ENCODE measurements around the gene LOXL3.
"Not testable (repeated sequence)": the region's sequence is repeated elsewhere in the genome, so short reads cannot be mapped to it uniquely, and the experiment has no call there.

Gene LOXL3

DNA sequence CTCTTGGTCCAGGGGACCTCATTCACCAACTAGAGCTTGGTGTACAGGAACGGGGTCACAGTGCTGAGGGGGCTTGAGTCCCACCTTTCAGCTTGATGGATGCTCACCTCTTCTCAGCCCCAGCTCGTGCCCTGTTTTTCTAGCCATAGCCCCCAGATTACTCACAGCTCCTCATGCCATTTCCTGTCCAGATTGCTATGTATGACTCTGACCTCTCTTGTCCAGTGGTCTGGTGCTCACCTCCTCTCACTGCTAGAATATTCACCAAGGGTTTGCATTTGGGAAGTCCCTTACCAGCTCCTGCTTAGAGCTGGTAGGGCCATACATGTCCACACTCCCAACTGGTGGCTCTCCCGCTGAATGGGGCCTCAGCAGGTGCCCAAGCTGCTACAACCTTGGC is 60.2 kb downstream of the LOXL3 start:
- no peak for DNase-seq (ENCODE audit: low read depth in 1 of 2, low spot score in 1 of 2)

DNA sequence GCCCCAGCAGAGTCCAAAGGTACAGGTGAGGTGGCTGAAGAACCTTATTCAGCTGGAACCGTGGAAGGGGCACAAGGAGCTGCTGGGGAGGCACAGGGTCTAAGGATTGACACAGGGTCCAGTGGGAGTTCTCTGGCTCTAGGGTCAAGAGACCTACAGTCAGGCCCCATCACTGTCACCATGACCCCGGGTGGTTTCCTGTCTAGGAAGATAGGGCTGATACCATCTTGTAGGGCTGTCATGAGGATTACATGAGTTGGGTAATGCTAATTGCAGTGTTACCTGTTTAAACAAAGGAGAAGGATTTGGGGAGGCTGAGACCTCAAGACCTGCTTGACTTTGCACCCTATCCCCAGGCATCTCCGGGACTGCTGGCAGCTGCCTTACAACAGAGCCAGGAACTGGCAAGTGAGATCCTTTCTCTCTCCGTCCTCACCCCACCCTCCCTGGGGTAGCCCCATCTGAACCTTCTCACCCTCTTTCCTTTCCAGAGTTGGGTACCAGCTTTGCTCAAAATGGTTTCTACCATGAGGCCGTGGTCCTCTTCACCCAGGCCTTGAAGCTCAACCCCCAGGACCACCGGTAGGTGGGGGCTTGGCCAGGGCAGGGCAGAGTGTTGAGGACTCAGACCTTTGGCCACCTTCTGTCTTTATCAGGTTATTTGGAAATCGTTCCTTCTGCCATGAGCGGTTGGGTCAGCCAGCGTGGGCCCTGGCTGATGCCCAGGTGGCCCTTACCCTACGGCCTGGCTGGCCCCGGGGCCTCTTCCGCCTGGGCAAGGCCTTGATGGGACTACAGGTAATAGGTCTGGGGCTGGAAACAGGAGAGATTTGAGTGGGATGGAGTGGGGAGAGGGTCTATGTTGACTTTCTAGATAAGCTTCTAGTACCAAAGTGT is 61.8 kb downstream of the LOXL3 start:
- DNase-seq (ENCODE audit: low read depth in 1 of 2, low spot score in 1 of 2), result no peak

- DNase-seq (ENCODE audit: low read depth in 1 of 2, low spot score in 1 of 2), result no peak
Observed at GRCh38 chr2:74489906-74490305, 63.8 kb downstream of the LOXL3 start.

- no peak for DNase-seq (ENCODE audit: low read depth in 1 of 2, low spot score in 1 of 2)
Observed at GRCh38 chr2:74488643-74489481, 64.9 kb downstream of the LOXL3 start.

DNA sequence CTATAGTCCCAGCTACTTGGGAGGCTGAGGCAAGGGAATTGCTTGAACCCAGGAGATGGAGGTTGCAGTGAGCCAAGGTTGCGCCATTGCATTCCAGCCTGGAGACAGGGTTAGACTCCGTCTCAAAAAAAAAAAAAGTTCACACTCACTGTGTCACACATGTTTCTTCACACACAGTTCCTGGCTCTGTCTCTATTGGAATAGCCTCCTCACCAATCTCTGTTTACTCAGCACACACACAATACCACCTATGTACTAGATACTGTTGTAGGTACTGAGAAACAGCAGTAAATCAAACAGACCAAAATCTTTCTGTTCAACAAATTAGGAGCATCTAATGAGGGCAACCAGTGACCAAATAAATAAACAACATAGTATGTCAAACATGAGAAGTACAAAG is 67.6 kb downstream of the LOXL3 start:
- DNase-seq (ENCODE audit: low read depth in 1 of 2, low spot score in 1 of 2), result no peak

GRCh38 chr2:74483675-74484164 is 70.0 kb downstream of the LOXL3 start:
- DNase-seq (ENCODE audit: low read depth in 1 of 2, low spot score in 1 of 2), result not testable (repeated sequence)

DNA sequence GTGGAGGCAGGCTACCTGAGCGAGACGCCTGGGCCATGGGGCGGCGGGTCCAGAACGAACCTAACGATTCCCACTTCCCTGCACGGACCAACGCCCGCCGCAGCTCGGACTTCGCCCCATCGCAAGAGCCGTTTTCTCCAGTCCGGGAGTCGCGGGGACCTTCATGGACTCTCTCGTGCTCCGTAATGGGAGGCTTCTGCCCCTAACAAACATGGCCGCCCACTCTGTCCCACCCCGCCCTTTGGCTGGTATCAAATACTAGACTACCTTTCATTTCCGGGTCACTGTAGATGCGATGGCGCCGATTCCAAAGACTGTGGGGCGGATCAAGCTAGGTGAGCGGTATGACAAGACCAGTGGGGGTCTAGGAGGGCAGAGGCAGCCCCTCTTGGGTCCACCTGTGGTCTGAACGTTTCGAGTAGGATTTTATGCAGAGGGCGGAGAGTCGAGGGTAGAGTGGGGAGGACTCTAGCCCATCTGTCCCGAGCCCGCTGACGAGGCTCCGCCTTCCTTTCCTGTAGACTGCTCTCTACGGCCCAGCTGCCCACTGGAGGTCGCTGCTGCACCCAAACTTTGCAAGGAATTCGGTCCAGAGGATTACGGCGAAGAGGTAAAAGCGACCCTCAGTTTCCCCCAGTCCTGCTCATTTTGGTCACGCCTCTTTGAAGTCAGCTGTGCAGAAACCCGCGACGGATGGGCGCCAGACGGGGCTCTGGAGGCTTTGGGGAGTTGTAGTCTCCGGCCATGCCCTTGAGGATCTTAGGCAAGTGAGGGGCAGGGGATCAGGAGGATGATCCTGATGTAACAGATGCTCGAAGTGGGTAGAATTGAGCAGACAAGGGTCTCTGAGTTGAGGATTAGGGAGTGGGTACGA is 70.7 kb downstream of the LOXL3 start, which contains the start of the genes CCDC142 and TTC31:
Gene CCDC142 (minus strand): TSS at position 198 of the 874 bp plus-strand sequence. CDS start 161 bp downstream, at position 37.
Gene TTC31 (plus strand): TSS at position 281 of the 874 bp plus-strand sequence. CDS start 15 bp downstream, at position 296.
- peak; percentile 81 to 84 for DNase-seq (ENCODE audit: low read depth in 1 of 2, low spot score in 1 of 2)
